Breast epithelium (tissue), 4 donors: Measurements from ENCODE around the gene KRTAP10-5. TPM values are rescaled to one million over a fixed set of nuclear protein-coding genes. Genes with fewer than 3 reads are reported as not detected.

Experiments used
- DNase-seq, 2 donors: peaks; one replicate each; pipeline ENCODE4 v3.0.0-alpha.2; 2019; ENCODE audit warnings: low spot score in 2 of 2
- H3K27ac ChIP-seq, 2 donors: fragments of 200-600 bp; sonication (generic) in 1 of 2; one replicate each; pipeline ENCODE4 v1.5.1; 2016 to 2019; ENCODE audit warnings: mild to moderate bottlenecking in 1 of 2
- H3K27me3 ChIP-seq, 2 donors: fragments of 200-600 bp; sonication (generic) in 1 of 2; one replicate each; pipeline versions ENCODE4 v1.5.1 to v1.6.0; 2017 to 2019; ENCODE audit warnings: control low read depth in 1 of 2, mild to moderate bottlenecking in 1 of 2
- H3K36me3 ChIP-seq: fragments of 200-600 bp; one replicate; pipeline ENCODE4 v1.5.1; 2019
- H3K4me1 ChIP-seq, 2 donors: fragments of 200-600 bp; sonication (generic); one replicate each; pipeline ENCODE4 v1.5.1; 2016 to 2019; ENCODE audit warnings: control low read depth in 1 of 2
- H3K4me3 ChIP-seq, 3 donors: fragments of 200-600 bp; sonication (generic); 1 replicate in 2 of 3; 2 replicates in 1 of 3; pipeline ENCODE4 v1.5.1; 2016 to 2019; ENCODE audit warnings: mild to moderate bottlenecking in 3 of 3, moderate library complexity in 2 of 3
- H3K9me3 ChIP-seq, 2 donors: fragments of 200-600 bp; sonication (generic) in 1 of 2; one replicate each; pipeline ENCODE4 v1.5.1; 2016 to 2019; ENCODE audit warnings: control low read depth in 1 of 2
- CTCF ChIP-seq, 3 donors: fragments of 450-650 bp; IDR thresholded peaks; one replicate each; pipeline ENCODE4 v1.5.1; 2016 to 2017; ENCODE audit warnings: antibody characterized with exemption in 3 of 3, mild to moderate bottlenecking in 3 of 3, moderate library complexity in 3 of 3
- POLR2A ChIP-seq: fragments of 450-650 bp; IDR thresholded peaks from one replicate; pipeline ENCODE4 v1.6.1; 2016; ENCODE audit warnings: antibody characterized with exemption, mild to moderate bottlenecking, moderate library complexity
- POLR2AphosphoS5 ChIP-seq, 3 donors: sonication (generic); formaldehyde crosslinking; IDR thresholded peaks; one replicate each; pipeline ENCODE4 v1.6.1; 2017; ENCODE audit warnings: antibody characterized with exemption in 3 of 3
- intact Hi-C: fragments of 100-400 bp; cut with DNase I; formaldehyde crosslinking; loops from one replicate; pipeline ENCODE4 v1.15.1; 2023; ENCODE audit warnings: low total_unique reads
- total RNA-seq, 3 donors: library from RNA; depleted of rRNA; stranded (reverse); fragments of >200 nt; gene quantifications; one replicate each; pipeline ENCODE4 v1.1.0, GENCODE V29; 2016

The KRTAP10-5 gene
- total RNA-seq, 3 donors from 2014 or later, result not detected

GRCh38 chr21:44589094-44589493, 8.7 kb upstream of the KRTAP10-5 start:
- Histone ChIP-seq H3K4me1 (no peaks in the 10 kb centered on the region), H3K36me3 (no peaks in the 10 kb centered on the region), H3K4me3 (no peak overlapping the region), H3K9me3 (peaks cover 0 to 6% of the 10 kb centered on the region in 2 donors), H3K27me3 (peaks cover 0 to 34% of the 10 kb centered on the region in 2 donors), H3K27ac (no peak overlapping the region)
- TF ChIP-seq POLR2A, result no peak
- TF ChIP-seq CTCF (IDR thresholded peaks at IDR 0.05), result no peak
- TF ChIP-seq POLR2AphosphoS5 (IDR thresholded peaks at IDR 0.05), result no peak
- no peak for DNase-seq
- intact Hi-C loops, result no loop called here

- H3K9me3 ChIP-seq, result peaks cover 11 to 14% of the 10 kb centered on the region in 2 donors
- no peak overlapping the region for H3K27ac ChIP-seq
- no peaks in the 10 kb centered on the region for H3K36me3 ChIP-seq
- H3K27me3 ChIP-seq, result peaks cover 0 to 19% of the 10 kb centered on the region in 2 donors
- no peak for DNase-seq
- no peak for TF ChIP-seq POLR2AphosphoS5 (IDR thresholded peaks at IDR 0.05)
- TF ChIP-seq CTCF (IDR thresholded peaks at IDR 0.05), result no peak
- TF ChIP-seq POLR2A, result no peak
- no peaks in the 10 kb centered on the region for H3K4me1 ChIP-seq
- H3K4me3 ChIP-seq, result no peak overlapping the region
- intact Hi-C loops, result no loop called here
Observed at GRCh38 chr21:44585892-44586291, 5.5 kb upstream of the KRTAP10-5 start.

GRCh38 chr21:44583800-44584147, 3.4 kb upstream of the KRTAP10-5 start:
- Histone ChIP-seq H3K9me3 (peaks cover 16 to 25% of the 10 kb centered on the region in 2 donors), H3K4me3 (no peak overlapping the region), H3K27ac (no peak overlapping the region), H3K27me3 (peaks cover 0 to 15% of the 10 kb centered on the region in 2 donors), H3K36me3 (no peaks in the 10 kb centered on the region), H3K4me1 (no peaks in the 10 kb centered on the region)
- no peak for DNase-seq
- TF ChIP-seq POLR2AphosphoS5 (IDR thresholded peaks at IDR 0.05), result no peak
- no peak for TF ChIP-seq POLR2A
- TF ChIP-seq CTCF (IDR thresholded peaks at IDR 0.05), result no peak
- intact Hi-C loops, result no loop called here

- Histone ChIP-seq H3K36me3 (no peaks in the 10 kb centered on the region), H3K27ac (no peak overlapping the region), H3K4me3 (no peak overlapping the region), H3K9me3 (peaks cover 16 to 25% of the 10 kb centered on the region in 2 donors), H3K4me1 (no peaks in the 10 kb centered on the region), H3K27me3 (peaks cover 0 to 19% of the 10 kb centered on the region in 2 donors)
- no peak for TF ChIP-seq POLR2AphosphoS5 (IDR thresholded peaks at IDR 0.05)
- TF ChIP-seq POLR2A, result no peak
- TF ChIP-seq CTCF (IDR thresholded peaks at IDR 0.05), result no peak
- DNase-seq, result peak in 1 of 2 donors; percentile 33
- intact Hi-C loops, result no loop called here
Observed at GRCh38 chr21:44583089-44583799, 2.8 kb upstream of the KRTAP10-5 start.

GRCh38 chr21:44582055-44582454, 1.7 kb upstream of the KRTAP10-5 start:
- Histone ChIP-seq H3K4me3 (no peak overlapping the region), H3K27ac (no peak overlapping the region), H3K27me3 (peaks cover 0 to 19% of the 10 kb centered on the region in 2 donors), H3K9me3 (peaks cover 22 to 30% of the 10 kb centered on the region in 2 donors), H3K4me1 (no peaks in the 10 kb centered on the region), H3K36me3 (no peaks in the 10 kb centered on the region)
- TF ChIP-seq CTCF (IDR thresholded peaks at IDR 0.05) (no peak), POLR2A (no peak), POLR2AphosphoS5 (IDR thresholded peaks at IDR 0.05) (no peak)
- intact Hi-C loops, result no loop called here
- no peak for DNase-seq
